K562 (cell line): ENCODE results near the gene HDAC9. TPM values are rescaled to one million over a fixed set of nuclear protein-coding genes. Genes with fewer than 3 reads are reported as not detected.

Experiments used
- ATAC-seq: fragments of 200-7000 bp; cut with Tn5 transposase; 3 replicates; pipeline ENCODE4 v1.9.1; 2020; ENCODE audit warnings: moderate library complexity
- BruUV-seq: library from RNA; stranded (reverse); fragments of 400-500 nt; replicated peaks from 2 replicates; lab custom pipeline; 2021; lab: Mats Ljungman, UMichigan
- CTCF ChIA-PET: fragments of 300-600 bp; formaldehyde crosslinking; extraction: SDS; loops from one replicate; lab custom pipeline; 2021; ENCODE audit warnings: low intra/inter-chr PET ratio; lab: Yijun Ruan, JAX
- POLR2A ChIA-PET: fragments of 300-600, 350-650 bp; sonication (Branson Sonifier 250); formaldehyde crosslinking; extraction: SDS; loops from one replicate; lab custom pipeline; 2021; ENCODE audit warnings: antibody characterized with exemption, inconsistent platforms; lab: Yijun Ruan, JAX
- DNase-seq, 4 experiments: peaks; one replicate each; pipeline versions ENCODE4 v3.0.0 to v3.0.0-alpha.2; 2011 to 2018; ENCODE audit warnings: low spot score in 3 of 4, mixed read lengths in 3 of 4; ENCODE audit errors: extremely low read depth in 1 of 4
- FAIRE-seq: peaks from 2 replicates; lab custom pipeline; 2011; peaks lifted over from hg19 to GRCh38; lab: Jason Lieb, UNC
- H2AFZ ChIP-seq: 2 replicates; pipeline ENCODE4 v1.6.0; 2011; ENCODE audit warnings: low read depth, low read length, control low read depth, inconsistent platforms
- H3K27ac ChIP-seq: fragments of 200-600 bp; 3 replicates; pipeline ENCODE4 v1.8.0; 2011; ENCODE audit warnings: low read depth, mild to moderate bottlenecking, control low read depth, inconsistent platforms, low read length, moderate library complexity, mixed read lengths; ENCODE audit errors: extremely low read depth
- H3K27me3 ChIP-seq, 2 experiments: fragments of 300-600 bp in 1 of 2; 2 replicates in 1 of 2; 3 replicates in 1 of 2; pipeline versions ENCODE4 v1.6.0 to v1.8.0; 2011; ENCODE audit warnings: inconsistent platforms in 2 of 2, low read length in 2 of 2, mild to moderate bottlenecking in 1 of 2, mixed read lengths in 1 of 2, moderate library complexity in 1 of 2; ENCODE audit not compliant: control insufficient read depth in 2 of 2, insufficient read depth in 2 of 2
- H3K36me3 ChIP-seq: fragments of 300-600 bp; 3 replicates; pipeline ENCODE4 v1.8.0; 2011; ENCODE audit warnings: mild to moderate bottlenecking, low read length, inconsistent platforms; ENCODE audit not compliant: control insufficient read depth, insufficient read depth
- H3K4me1 ChIP-seq, 2 experiments: fragments of 200-600 bp in 1 of 2; replicated peaks in 1 of 2; 2 replicates in 1 of 2; 3 replicates in 1 of 2; pipeline versions ENCODE4 v1.5.1 to v1.8.0; 2011; ENCODE audit warnings: inconsistent platforms in 2 of 2, low read length in 2 of 2, mild to moderate bottlenecking in 1 of 2, mixed read lengths in 1 of 2, moderate library complexity in 1 of 2; ENCODE audit not compliant: control insufficient read depth in 2 of 2, insufficient read depth in 2 of 2
- H3K4me2 ChIP-seq: 2 replicates; pipeline ENCODE4 v1.6.1; 2011; ENCODE audit warnings: low read length, control low read depth, inconsistent platforms, mixed read lengths; ENCODE audit not compliant: insufficient read depth
- H3K4me3 ChIP-seq: fragments of 200-600 bp; sonication (generic), shearing (Covaris generic); 2 replicates; pipeline ENCODE4 v1.5.1; 2016; ENCODE audit warnings: control low read depth, inconsistent platforms
- H3K79me2 ChIP-seq: fragments of 200-600 bp; 3 replicates; pipeline ENCODE4 v1.8.0; 2011; ENCODE audit warnings: low read length, inconsistent platforms; ENCODE audit not compliant: control insufficient read depth, insufficient read depth
- H3K9ac ChIP-seq, 2 experiments: 2 replicates each; pipeline versions ENCODE4 v1.6.0 to v1.6.1; 2011; ENCODE audit warnings: low read depth in 2 of 2, low read length in 2 of 2, control low read depth in 1 of 2, inconsistent platforms in 1 of 2, mild to moderate bottlenecking in 1 of 2, mixed read lengths in 1 of 2; ENCODE audit not compliant: insufficient read depth in 1 of 2
- H3K9me1 ChIP-seq: one replicate; pipeline ENCODE4 v1.6.0; 2011; ENCODE audit warnings: inconsistent platforms, mild to moderate bottlenecking, low read length, moderate library complexity; ENCODE audit not compliant: control insufficient read depth, insufficient read depth
- H3K9me3 ChIP-seq: replicated peaks from 2 replicates; pipeline ENCODE4 v1.5.1; 2011; ENCODE audit warnings: low read depth, low read length, inconsistent platforms; ENCODE audit not compliant: control insufficient read depth, insufficient read depth
- H4K20me1 ChIP-seq: replicated peaks from 2 replicates; pipeline ENCODE4 v1.6.1; 2011; ENCODE audit warnings: low read length, inconsistent platforms, mixed read lengths; ENCODE audit not compliant: control insufficient read depth, insufficient read depth
- CTCFL ChIP-seq: IDR thresholded peaks from 2 replicates; pipeline ENCODE4 v1.6.1; 2011; ENCODE audit warnings: borderline replicate concordance, low read depth, mild to moderate bottlenecking, moderate library complexity, low read length; ENCODE audit not compliant: insufficient read depth, poor library complexity, severe bottlenecking
- LARP7 ChIP-seq: fragments of 450-650 bp; IDR thresholded peaks from 2 replicates; pipeline ENCODE4 v1.6.1; 2016
- RAD21 ChIP-seq, 2 experiments: fragments of 250-450 bp in 1 of 2; fragments of 450-650 bp in 1 of 2; sonication (Bioruptor Pico) in 1 of 2; formaldehyde crosslinking in 1 of 2; IDR thresholded peaks in 1 of 2; conservative IDR thresholded peaks in 1 of 2; 2 replicates each; pipeline versions ENCODE4 v1.4.0 to v1.8.0; 2020 to 2022; ENCODE audit warnings: mild to moderate bottlenecking in 2 of 2, moderate library complexity in 1 of 2
- RAD51 ChIP-seq: fragments of 450-650 bp; IDR thresholded peaks from 2 replicates; pipeline ENCODE4 v1.7.1; 2016; ENCODE audit warnings: low read depth, mild to moderate bottlenecking, borderline replicate concordance
- SMC3 ChIP-seq: conservative IDR thresholded peaks from 2 replicates; pipeline ENCODE4 v1.6.1; 2011; ENCODE audit warnings: low read depth, low read length, improper control_type of control experiment; ENCODE audit not compliant: insufficient read depth
- SRSF7 ChIP-seq: fragments of 200-400 bp; formaldehyde crosslinking; optimal IDR thresholded peaks from 2 replicates; pipeline ENCODE3; 2017; ENCODE audit warnings: mild to moderate bottlenecking, low read depth, low read length
- ZBTB34 ChIP-seq: fragments of 250-450 bp; sonication (Bioruptor Pico); IDR thresholded peaks from 2 replicates; pipeline ENCODE4 v1.8.0; 2021; ENCODE audit warnings: mild to moderate bottlenecking, moderate library complexity
- WGBS: fragments of 100-300 bp; shearing (Covaris generic); methylation state at CpG from one replicate; pipeline ENCODE4 v1.1.6; 2016; ENCODE audit warnings: low coverage, mixed read lengths; ENCODE audit not compliant: insufficient coverage; ENCODE audit errors: missing lambda C conversion rate; 5-methylcytosine and 5-hydroxymethylcytosine counted together
- in situ Hi-C: fragments of 300-500 bp; cut with MboI; formaldehyde crosslinking; loops from 4 replicates; pipeline ENCODE4 v1.15.0; 2018; ENCODE audit warnings: inconsistent platforms, mixed read lengths
- intact Hi-C: fragments of 100-400 bp; cut with micrococcal nuclease; formaldehyde crosslinking; loops from 2 replicates; pipeline ENCODE4 v1.14.2; 2022
- polyA plus RNA-seq, 8 experiments: library from polyadenylated mRNA; depleted of rRNA in 4 of 8; stranded (reverse) in 5 of 8; unstranded in 3 of 8; fragments of >200 nt; fragmentation: Nextera tagmentation in 2 of 8; fragmentation: Illumina TruSeq in 1 of 8; extraction: Ambion mirVana in 2 of 8; extraction: Trizol in 1 of 8; gene quantifications; 2 replicates each; pipeline versions ENCODE4 v1.2.1 to v1.2.3, GENCODE V29; 2011 to 2014; ENCODE audit warnings: inconsistent platforms in 1 of 8, missing spikeins in 1 of 8
- total RNA-seq, 7 experiments: library from RNA; depleted of rRNA in 6 of 7; stranded (reverse); fragments of >200 nt in 6 of 7; fragmentation: Illumina TruSeq in 2 of 7; extraction: Trizol in 2 of 7; gene quantifications; 2 replicates each; pipeline versions ENCODE4 v1.2.1 to v1.2.3, GENCODE V29; 2011 to 2021; ENCODE audit warnings: low replicate concordance in 1 of 7
- TF ChIP-seq, protein P1 (sequence below): fragments of 250-450 bp; sonication (Bioruptor Pico); IDR thresholded peaks from 2 replicates; pipeline ENCODE4 v1.4.0; 2020
- TF ChIP-seq, protein P2 (sequence below), 3 experiments: IDR thresholded peaks in 2 of 3; conservative IDR thresholded peaks in 1 of 3; 2 replicates each; pipeline ENCODE4 v1.5.1; 2011 to 2012; ENCODE audit warnings: low read length in 3 of 3, mild to moderate bottlenecking in 3 of 3, control low read depth in 2 of 3, improper control_type of control experiment in 1 of 3, inconsistent platforms in 1 of 3, low read depth in 1 of 3, mixed read lengths in 1 of 3, moderate library complexity in 1 of 3; ENCODE audit not compliant: insufficient read depth in 2 of 3

The HDAC9 gene
- total and polyA plus RNA-seq, 9 of the 15 experiments (the other 6 are each of a cell fraction or from before 2014, with no cell fraction given) = 0.08 to 0.91 (median 0.33) TPM

DNA sequence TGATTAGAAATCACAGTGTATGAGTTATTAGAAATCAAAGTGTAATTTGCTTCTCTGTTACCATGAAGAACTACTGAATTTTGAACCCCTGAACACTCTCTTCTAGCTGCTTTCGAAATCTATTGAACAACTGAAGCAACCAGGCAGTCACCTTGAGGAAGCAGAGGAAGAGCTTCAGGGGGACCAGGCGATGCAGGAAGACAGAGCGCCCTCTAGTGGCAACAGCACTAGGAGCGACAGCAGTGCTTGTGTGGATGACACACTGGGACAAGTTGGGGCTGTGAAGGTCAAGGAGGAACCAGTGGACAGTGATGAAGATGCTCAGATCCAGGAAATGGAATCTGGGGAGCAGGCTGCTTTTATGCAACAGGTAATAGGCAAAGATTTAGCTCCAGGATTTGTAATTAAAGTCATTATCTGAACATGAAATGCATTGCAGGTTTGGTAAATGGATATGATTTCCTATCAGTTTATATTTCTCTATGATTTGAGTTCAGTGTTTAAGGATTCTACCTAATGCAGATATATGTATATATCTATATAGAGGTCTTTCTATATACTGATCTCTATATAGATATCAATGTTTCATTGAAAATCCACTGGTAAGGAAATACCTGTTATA lies 170.7 kb downstream of the HDAC9 start:
- Histone ChIP-seq H3K9ac (no peak overlapping the region), H2AFZ (no peak overlapping the region), H3K27ac (no peak overlapping the region), H3K36me3 (no peaks in the 10 kb centered on the region), H4K20me1 (no peaks in the 10 kb centered on the region), H3K27me3 (no peaks in the 10 kb centered on the region), H3K4me2 (no peak overlapping the region), H3K4me1 (no peaks in the 10 kb centered on the region), H3K9me1 (no peaks in the 10 kb centered on the region), H3K4me3 (no peak overlapping the region), H3K9me3 (no peaks in the 10 kb centered on the region), H3K79me2 (no peaks in the 10 kb centered on the region)
- in situ Hi-C loops (no loop called here), intact Hi-C loops (loop anchor here (2.0 to 5.0 kb wide), 2 partner anchors 314 to 985 kb away; no protein-coding TSS in a partner anchor)
- ChIA-PET POLR2A (no interaction called here), CTCF (no interaction called here)
- FAIRE-seq (no peak), ATAC-seq (peak; percentile 72; the same call in 2 of the 3 replicates), DNase-seq (peak; percentile 37 to 59 (median 47))
- WGBS = 0% methylated on average over 4 of the region's 4 CpGs
- TF ChIP-seq RAD51 (no peak), RAD21 (CRISPR knock-in tag; conservative IDR thresholded peaks at IDR 0.05 in 1 of 2, IDR thresholded peaks at IDR 0.05 in 1 of 2) (peak; percentile 45 to 68), ZBTB34 (no peak), LARP7 (no peak), CTCFL (peak; percentile 3), SMC3 (0 out of 2 replicates have a peak, but pooled peaks have one; percentile 29), SRSF7 (no peak)
- TF ChIP-seq, protein P1, sequence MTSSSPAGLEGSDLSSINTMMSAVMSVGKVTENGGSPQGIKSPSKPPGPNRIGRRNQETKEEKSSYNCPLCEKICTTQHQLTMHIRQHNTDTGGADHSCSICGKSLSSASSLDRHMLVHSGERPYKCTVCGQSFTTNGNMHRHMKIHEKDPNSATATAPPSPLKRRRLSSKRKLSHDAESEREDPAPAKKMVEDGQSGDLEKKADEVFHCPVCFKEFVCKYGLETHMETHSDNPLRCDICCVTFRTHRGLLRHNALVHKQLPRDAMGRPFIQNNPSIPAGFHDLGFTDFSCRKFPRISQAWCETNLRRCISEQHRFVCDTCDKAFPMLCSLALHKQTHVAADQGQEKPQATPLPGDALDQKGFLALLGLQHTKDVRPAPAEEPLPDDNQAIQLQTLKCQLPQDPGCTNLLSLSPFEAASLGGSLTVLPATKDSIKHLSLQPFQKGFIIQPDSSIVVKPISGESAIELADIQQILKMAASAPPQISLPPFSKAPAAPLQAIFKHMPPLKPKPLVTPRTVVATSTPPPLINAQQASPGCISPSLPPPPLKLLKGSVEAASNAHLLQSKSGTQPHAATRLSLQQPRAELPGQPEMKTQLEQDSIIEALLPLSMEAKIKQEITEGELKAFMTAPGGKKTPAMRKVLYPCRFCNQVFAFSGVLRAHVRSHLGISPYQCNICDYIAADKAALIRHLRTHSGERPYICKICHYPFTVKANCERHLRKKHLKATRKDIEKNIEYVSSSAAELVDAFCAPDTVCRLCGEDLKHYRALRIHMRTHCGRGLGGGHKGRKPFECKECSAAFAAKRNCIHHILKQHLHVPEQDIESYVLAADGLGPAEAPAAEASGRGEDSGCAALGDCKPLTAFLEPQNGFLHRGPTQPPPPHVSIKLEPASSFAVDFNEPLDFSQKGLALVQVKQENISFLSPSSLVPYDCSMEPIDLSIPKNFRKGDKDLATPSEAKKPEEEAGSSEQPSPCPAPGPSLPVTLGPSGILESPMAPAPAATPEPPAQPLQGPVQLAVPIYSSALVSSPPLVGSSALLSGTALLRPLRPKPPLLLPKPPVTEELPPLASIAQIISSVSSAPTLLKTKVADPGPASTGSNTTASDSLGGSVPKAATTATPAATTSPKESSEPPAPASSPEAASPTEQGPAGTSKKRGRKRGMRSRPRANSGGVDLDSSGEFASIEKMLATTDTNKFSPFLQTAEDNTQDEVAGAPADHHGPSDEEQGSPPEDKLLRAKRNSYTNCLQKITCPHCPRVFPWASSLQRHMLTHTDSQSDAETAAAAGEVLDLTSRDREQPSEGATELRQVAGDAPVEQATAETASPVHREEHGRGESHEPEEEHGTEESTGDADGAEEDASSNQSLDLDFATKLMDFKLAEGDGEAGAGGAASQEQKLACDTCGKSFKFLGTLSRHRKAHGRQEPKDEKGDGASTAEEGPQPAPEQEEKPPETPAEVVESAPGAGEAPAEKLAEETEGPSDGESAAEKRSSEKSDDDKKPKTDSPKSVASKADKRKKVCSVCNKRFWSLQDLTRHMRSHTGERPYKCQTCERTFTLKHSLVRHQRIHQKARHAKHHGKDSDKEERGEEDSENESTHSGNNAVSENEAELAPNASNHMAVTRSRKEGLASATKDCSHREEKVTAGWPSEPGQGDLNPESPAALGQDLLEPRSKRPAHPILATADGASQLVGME (CRISPR knock-in tag) = no peak
- TF ChIP-seq, protein P2, sequence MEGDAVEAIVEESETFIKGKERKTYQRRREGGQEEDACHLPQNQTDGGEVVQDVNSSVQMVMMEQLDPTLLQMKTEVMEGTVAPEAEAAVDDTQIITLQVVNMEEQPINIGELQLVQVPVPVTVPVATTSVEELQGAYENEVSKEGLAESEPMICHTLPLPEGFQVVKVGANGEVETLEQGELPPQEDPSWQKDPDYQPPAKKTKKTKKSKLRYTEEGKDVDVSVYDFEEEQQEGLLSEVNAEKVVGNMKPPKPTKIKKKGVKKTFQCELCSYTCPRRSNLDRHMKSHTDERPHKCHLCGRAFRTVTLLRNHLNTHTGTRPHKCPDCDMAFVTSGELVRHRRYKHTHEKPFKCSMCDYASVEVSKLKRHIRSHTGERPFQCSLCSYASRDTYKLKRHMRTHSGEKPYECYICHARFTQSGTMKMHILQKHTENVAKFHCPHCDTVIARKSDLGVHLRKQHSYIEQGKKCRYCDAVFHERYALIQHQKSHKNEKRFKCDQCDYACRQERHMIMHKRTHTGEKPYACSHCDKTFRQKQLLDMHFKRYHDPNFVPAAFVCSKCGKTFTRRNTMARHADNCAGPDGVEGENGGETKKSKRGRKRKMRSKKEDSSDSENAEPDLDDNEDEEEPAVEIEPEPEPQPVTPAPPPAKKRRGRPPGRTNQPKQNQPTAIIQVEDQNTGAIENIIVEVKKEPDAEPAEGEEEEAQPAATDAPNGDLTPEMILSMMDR (IDR thresholded peaks at IDR 0.05 in 2 of 3, conservative IDR thresholded peaks at IDR 0.05 in 1 of 3; ENCODE audit: insufficient read depth in 2 of 3, low read depth in 1 of 3, low read length in 3 of 3) = peak; percentile 54 to 78 (median 54)
- no TSS peak for BruUV-seq
